Heart left ventricle (tissue), 13 donors: Measurements from ENCODE around the gene DMD.

ENCODE experiments used
- CTCF ChIP-seq, 12 donors: fragments of 200-600 bp; sonication (generic) in 4 of 12; IDR thresholded peaks; one replicate each; pipeline versions ENCODE4 v1.5.0 to v1.8.0; 2018 to 2022; ENCODE audit warnings: antibody characterized with exemption in 12 of 12, mild to moderate bottlenecking in 5 of 12
- POLR2A ChIP-seq, 2 donors: fragments of 450-650 bp; IDR thresholded peaks; one replicate each; pipeline ENCODE4 v1.6.1; 2017; ENCODE audit warnings: antibody characterized with exemption in 2 of 2, mild to moderate bottlenecking in 2 of 2, moderate library complexity in 2 of 2
- donor health status: ischemic (EF 13 %, LVEDD 7.1; RV severe dilation, severe dysfunction).
- donor health status: DM: no; HTN: yes; CAD: no.
- donor health status: DM: no; HTN: no; CAD: no.
- donor health status: ischemic (EF 25% LVEDD 6.9; RV normal size, moderate dysfunction).
- donor health status: ischemic (EF 25% LVEDD 5.7; RV mildly dilated, moderate dysfunction).
- donor health status: ischemic (EF 35%, LVEDD 5.7; RV mildly dilated, moderate dysfunction).
- donor health status: nonischemic (EF 11% LVEDD 7.7; RV severe dilation, severe dysfunction).
- donor health status: DM: yes; HTN: yes; CAD: no.
- donor health status: PGD.
- donor health status: ischemic (EF 29% LVEDD 5.4; RV normal size, mild dysfunction).
- donor health status: nonischemic (EF 23%, LVEDD 6.1; RV moderate dilation, normal function).

- no peak for TF ChIP-seq CTCF (IDR thresholded peaks at IDR 0.05)
- TF ChIP-seq POLR2A (IDR thresholded peaks at IDR 0.05): no peak
Measured at GRCh38 chrX:31464306-31464915, 1746.9 kb downstream of the DMD start.
